Measurements from ENCODE around the gene ITPRIP. TPM values are rescaled to one million over a fixed set of nuclear protein-coding genes. Genes with fewer than 3 reads are reported as not detected.
A peak's percentile ranks its signal among the peaks of the same experiment; 100 is the strongest.

ITPRIP gene
- total RNA-seq, 2 donors from 2014 or later: 19.6 to 26.1 TPM

DNA sequence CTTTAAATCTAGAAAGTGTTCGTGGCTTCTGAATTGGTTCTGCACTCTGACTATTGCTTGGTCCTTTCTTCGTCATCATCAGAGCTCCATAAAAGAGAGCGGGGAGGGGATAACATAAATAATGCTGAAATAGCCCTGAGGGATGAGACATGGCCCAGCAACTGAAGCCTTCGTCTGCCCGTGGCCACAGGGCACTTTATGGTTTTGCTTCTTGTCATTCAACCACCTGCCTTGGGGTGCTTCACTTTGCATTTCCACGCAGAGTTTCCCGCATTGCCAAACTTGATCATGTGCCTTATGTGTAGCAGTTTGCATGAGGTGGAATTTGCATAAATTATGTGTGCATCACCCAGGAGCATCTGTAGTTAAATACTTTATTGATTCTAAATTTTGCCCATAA lies 53.4 kb downstream of the ITPRIP start:
- H3K27ac Mint-ChIP-seq: no peak overlapping the region
- H3K36me3 Mint-ChIP-seq: no peaks in the 10 kb centered on the region
- H3K9me3 Mint-ChIP-seq: no peaks in the 10 kb centered on the region
- ATAC-seq: no peak
- no peak for DNase-seq (ENCODE audit: low spot score in 2 of 2)

DNA sequence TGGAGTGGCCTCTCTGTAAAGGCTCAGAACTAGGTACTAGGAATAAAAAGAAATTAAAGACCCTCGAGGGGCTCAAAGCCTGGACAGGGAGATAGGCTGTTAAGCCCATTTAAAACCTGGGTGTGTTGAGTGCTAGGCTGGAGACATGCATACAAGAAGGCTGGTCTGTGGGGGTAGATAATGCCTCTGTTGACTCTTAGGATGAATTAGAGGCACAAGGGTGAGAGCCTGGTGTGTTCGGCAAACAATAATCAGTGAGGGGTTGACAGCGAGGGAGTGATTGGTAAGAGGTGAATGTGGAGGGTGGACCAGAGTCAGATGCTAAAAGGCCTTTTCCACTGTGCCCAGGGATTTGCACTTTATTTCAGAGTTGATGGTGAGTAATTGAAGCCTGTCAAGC lies 56.6 kb downstream of the ITPRIP start:
- DNase-seq (ENCODE audit: low spot score in 2 of 2) (no peak), ATAC-seq (no peak)
- Mint-ChIP-seq H3K36me3 (no peaks in the 10 kb centered on the region), H3K9me3 (no peaks in the 10 kb centered on the region), H3K27ac (no peak overlapping the region)

DNA sequence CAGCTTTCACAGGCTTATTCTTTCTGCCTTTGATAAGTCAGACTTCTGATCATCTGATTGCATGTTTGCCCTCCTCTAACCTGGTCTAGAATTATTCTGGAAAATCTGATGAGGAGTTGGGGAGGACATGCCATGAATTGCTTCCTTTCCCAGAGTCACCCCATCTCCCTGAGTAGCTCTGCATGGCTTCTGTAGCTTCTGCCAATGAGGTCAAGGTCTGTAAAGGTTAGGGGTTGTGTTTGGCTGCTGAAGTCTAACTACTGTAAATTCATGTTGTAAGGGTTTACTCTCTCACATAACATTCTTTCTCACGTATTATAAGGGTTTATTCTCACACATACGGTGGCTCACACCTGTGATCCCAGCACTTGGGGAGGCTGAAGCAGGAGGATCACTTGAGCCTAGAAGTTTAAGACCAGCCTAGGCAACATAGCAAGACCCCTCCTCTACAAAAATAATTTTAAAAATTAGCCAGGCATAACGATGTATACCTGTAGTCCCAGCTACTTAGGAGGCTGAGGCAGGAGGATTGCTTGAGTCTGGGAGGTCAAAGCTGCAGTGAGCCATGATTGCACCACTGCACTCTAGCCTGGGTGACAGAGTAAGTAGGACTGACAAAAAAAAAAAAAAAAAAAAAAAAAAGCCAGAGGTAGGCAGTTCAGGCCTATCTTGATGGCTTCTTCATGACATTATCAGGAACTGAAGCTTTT lies 58.6 kb downstream of the ITPRIP start:
- ATAC-seq (no peak), DNase-seq (ENCODE audit: low spot score in 2 of 2) (no peak)
- H3K9me3 Mint-ChIP-seq: no peaks in the 10 kb centered on the region
- H3K36me3 Mint-ChIP-seq: no peaks in the 10 kb centered on the region
- no peak overlapping the region for H3K27ac Mint-ChIP-seq

- no peaks in the 10 kb centered on the region for H3K9me3 Mint-ChIP-seq
- no peaks in the 10 kb centered on the region for H3K36me3 Mint-ChIP-seq
- DNase-seq (ENCODE audit: low spot score in 2 of 2) (no peak), ATAC-seq (no peak)
- H3K27ac Mint-ChIP-seq: no peak overlapping the region
Observed at GRCh38 chr10:104277785-104278184, 60.5 kb downstream of the ITPRIP start.

GRCh38 chr10:104276192-104276591 lies 62.1 kb downstream of the ITPRIP start:
- no peak for ATAC-seq
- DNase-seq (ENCODE audit: low spot score in 2 of 2): no peak
- Mint-ChIP-seq H3K36me3 (no peaks in the 10 kb centered on the region), H3K9me3 (no peaks in the 10 kb centered on the region), H3K27ac (no peak overlapping the region)

- no peak overlapping the region for H3K27ac Mint-ChIP-seq
- peak; percentile 88 to 91 for ATAC-seq
Observed at GRCh38 chr10:104274762-104275721, 63.2 kb downstream of the ITPRIP start.

GRCh38 chr10:104273899-104274575 lies 64.2 kb downstream of the ITPRIP start:
- ATAC-seq (no peak), DNase-seq (ENCODE audit: low spot score in 2 of 2) (no peak)

More at GRCh38 chr10:104274762-104275721, 63.2 kb downstream of the ITPRIP start:
- Mint-ChIP-seq H3K9me3 (no peaks in the 10 kb centered on the region), H3K36me3 (no peaks in the 10 kb centered on the region)
- peak in 1 of 2 donors; percentile 63 for DNase-seq (ENCODE audit: low spot score in 2 of 2)

DNA sequence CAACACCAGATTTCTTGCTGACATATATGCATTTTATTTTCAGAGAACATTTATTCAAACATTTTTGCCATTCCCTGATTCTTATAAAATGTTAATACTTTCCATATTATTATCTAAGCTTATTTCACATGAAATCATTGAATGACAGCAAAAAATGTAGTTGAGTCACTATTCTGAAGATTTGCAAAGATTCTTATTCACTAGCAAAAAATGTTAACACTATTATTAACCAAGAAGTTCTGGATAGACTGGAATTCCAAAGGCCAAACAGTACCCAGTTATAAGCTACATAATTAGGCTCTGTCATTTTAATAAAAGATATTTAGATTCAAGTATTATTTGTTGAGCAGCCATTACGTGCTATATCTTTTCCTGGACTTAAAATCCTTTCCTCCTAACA lies 65.0 kb downstream of the ITPRIP start:
- Mint-ChIP-seq H3K9me3 (no peaks in the 10 kb centered on the region), H3K36me3 (peaks cover 0 to 6% of the 10 kb centered on the region in 2 donors), H3K27ac (no peak overlapping the region)
- no peak for DNase-seq (ENCODE audit: low spot score in 2 of 2)
- no peak for ATAC-seq

More at GRCh38 chr10:104273899-104274575, 64.2 kb downstream of the ITPRIP start:
- Mint-ChIP-seq H3K36me3 (no peaks in the 10 kb centered on the region), H3K9me3 (no peaks in the 10 kb centered on the region), H3K27ac (no peak overlapping the region)

DNA sequence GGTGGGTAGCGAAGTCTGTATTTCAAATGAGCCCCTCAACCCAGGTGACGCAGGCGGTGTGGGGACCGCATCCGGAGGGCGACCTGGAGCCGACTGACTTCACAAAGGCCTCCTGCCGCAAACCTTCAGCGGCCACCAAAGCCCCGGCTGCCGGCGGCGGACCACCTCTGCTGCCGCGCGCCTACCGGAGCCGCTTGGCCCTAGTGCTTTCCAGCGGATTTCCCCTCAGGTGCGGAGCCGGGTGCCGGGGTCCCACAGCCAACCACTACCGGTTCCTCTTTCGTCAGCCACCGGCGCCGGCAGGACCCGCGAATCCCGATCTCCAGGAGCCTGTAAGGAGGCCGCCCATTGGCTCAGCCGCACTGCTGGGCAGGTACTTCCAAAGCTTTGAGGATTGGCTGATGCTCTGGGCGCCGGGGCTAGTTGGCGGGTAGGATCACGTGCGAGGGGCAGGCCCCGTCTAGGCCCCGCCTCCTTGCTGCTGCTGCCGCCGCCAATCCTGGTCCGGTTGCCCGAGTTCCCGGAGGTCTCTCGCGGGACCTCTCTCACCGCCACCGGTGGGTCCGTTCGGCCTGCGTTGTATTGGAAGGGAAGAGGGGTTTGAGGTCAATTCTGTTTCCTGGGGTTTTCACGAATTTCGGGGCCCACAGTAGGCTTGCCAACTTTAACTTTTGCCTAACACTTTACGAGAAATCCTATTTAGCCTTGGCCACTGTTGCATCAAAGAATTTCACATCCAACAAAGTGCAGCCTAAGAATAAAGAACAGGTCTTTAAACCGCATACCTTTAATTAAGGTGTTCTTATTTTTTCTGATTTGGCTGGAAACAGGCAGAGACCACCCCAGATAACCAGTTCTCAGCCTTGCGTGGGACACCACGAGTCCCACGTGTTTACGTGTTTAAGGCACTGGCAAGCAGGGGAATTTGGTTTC lies 69.3 kb downstream of the ITPRIP start, which contains the start of gene GSTO2:
TSS of gene GSTO2 (plus strand) at position 472 of the 933 bp plus-strand sequence. CDS start 5,732 bp downstream, outside the sequence.
- Mint-ChIP-seq H3K27ac (peak within 1 kb of the TSS; percentile 91 to 99), H3K9me3 (no peaks in the 10 kb centered on the region), H3K36me3 (peaks cover 19 to 38% of the 10 kb centered on the region in 2 donors)
- peak; percentile 96 to 99 for DNase-seq (ENCODE audit: low spot score in 2 of 2)
- peak; percentile 84 to 95 for ATAC-seq

DNA sequence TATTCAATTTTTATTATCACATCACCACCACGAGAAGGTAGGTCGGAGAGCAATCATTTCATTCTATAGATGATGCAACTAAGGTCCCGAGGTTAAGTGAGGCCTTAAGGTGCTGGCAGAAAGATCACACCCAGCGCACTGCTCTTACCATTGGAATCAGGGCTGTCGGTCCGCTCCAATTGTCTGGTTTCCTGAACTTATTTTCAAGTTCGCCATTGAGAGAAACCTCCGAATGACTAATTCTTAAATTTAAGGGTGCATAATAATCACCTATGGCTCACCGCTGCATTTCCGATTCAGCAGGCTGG lies 69.9 kb downstream of the ITPRIP start:
- peak overlapping the region; percentile 91 to 99 for H3K27ac Mint-ChIP-seq
- H3K36me3 Mint-ChIP-seq: peaks cover 22 to 42% of the 10 kb centered on the region in 2 donors
- DNase-seq (ENCODE audit: low spot score in 2 of 2): no peak
- peak; percentile 45 to 62 for ATAC-seq
- no peaks in the 10 kb centered on the region for H3K9me3 Mint-ChIP-seq

DNA sequence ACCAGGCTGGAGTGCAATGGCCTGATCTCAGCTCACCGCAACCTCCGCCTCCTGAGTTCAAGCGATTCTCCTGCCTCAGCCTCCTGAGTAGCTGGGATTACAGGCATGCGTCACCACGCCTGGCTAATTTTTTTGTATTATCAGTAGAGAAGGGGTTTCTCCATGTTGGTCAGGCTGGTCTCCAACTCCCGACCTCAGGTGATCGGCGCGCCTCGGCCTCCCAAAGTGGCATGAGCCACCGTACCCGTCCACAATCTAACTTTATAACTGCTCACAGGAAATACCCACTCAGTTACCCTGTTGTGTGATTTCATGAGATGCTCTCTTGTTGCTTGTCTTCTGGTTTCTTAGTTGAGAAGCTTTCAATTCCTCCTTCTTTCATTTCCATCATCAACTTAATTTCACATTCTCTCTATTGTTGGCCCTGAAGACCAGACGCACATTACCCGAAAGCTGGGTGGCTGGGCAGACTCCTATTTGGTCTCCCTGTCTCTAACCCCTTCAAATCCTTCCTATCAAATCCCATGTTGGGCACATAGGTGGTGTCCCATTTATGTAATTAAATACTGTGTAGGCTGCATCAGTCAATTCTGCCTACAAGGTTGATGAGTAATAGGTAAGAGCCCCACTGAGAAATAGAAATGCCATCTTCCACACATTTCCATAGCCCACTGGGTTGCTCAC lies 70.4 kb downstream of the ITPRIP start:
- Mint-ChIP-seq H3K36me3 (peaks cover 22 to 42% of the 10 kb centered on the region in 2 donors), H3K27ac (peak overlapping the region; percentile 91 to 99), H3K9me3 (no peaks in the 10 kb centered on the region)
- no peak for DNase-seq (ENCODE audit: low spot score in 2 of 2)
- peak; percentile 43 to 57 for ATAC-seq

GRCh38 chr10:104264783-104265182 lies 73.5 kb downstream of the ITPRIP start:
- DNase-seq (ENCODE audit: low spot score in 2 of 2) (no peak), ATAC-seq (no peak)
- peaks cover 40 to 64% of the 10 kb centered on the region in 2 donors for H3K36me3 Mint-ChIP-seq
- H3K27ac Mint-ChIP-seq: no peak overlapping the region
- no peaks in the 10 kb centered on the region for H3K9me3 Mint-ChIP-seq

- no peaks in the 10 kb centered on the region for H3K9me3 Mint-ChIP-seq
- ATAC-seq (no peak), DNase-seq (ENCODE audit: low spot score in 2 of 2) (no peak)
- H3K36me3 Mint-ChIP-seq: peaks cover 45 to 74% of the 10 kb centered on the region in 2 donors
- peak overlapping the region; percentile 23 to 87 for H3K27ac Mint-ChIP-seq
Observed at GRCh38 chr10:104262055-104262454, 76.2 kb downstream of the ITPRIP start.

DNA sequence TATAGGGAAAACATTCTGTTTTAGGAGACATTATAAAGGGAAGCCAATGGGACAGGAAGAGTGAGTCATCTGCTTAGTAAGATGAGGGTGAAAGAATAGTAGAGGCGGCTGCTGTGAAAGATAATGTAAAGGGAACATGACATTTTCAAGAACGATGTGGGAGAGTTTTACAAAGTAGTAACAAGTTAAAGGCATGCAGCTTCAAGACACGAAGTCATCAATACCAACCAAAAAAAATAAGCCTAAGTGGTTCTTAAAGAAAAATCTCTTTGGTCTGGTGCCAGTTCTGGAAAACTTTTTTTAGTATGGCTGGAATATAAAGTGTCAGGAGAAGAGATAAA lies 77.5 kb downstream of the ITPRIP start:
- peaks cover 47 to 81% of the 10 kb centered on the region in 2 donors for H3K36me3 Mint-ChIP-seq
- no peaks in the 10 kb centered on the region for H3K9me3 Mint-ChIP-seq
- DNase-seq (ENCODE audit: low spot score in 2 of 2): no peak
- H3K27ac Mint-ChIP-seq: peak overlapping the region; percentile 87 to 97
- peak; percentile 81 to 88 for ATAC-seq

GRCh38 chr10:104259999-104260774 lies 78.1 kb downstream of the ITPRIP start:
- Mint-ChIP-seq H3K9me3 (no peaks in the 10 kb centered on the region), H3K27ac (peak overlapping the region; percentile 23 to 87), H3K36me3 (peaks cover 47 to 81% of the 10 kb centered on the region in 2 donors)
- DNase-seq (ENCODE audit: low spot score in 2 of 2) (no peak), ATAC-seq (peak; percentile 0 to 46)
